Tibial nerve (tissue), 4 donors: ENCODE data around the gene ZNF579. TPM values are rescaled to one million over a fixed set of nuclear protein-coding genes. Genes with fewer than 3 reads are reported as not detected.

Experiments
- DNase-seq, 2 donors: peaks; one replicate each; pipeline ENCODE4 v3.0.0-alpha.2; 2019; ENCODE audit warnings: low spot score in 2 of 2
- H3K27ac ChIP-seq, 4 donors: fragments of 200-600 bp; sonication (generic) in 3 of 4; one replicate each; pipeline ENCODE4 v1.5.1; 2017 to 2019; ENCODE audit warnings: mild to moderate bottlenecking in 1 of 4
- H3K27me3 ChIP-seq, 2 donors: fragments of 200-600 bp; sonication (generic) in 1 of 2; one replicate each; pipeline versions ENCODE4 v1.5.1 to v1.6.0; 2017 to 2019
- H3K36me3 ChIP-seq, 3 donors: fragments of 200-600 bp; sonication (generic); one replicate each; pipeline ENCODE4 v1.5.1; 2018 to 2019
- H3K4me1 ChIP-seq, 4 donors: fragments of 200-600 bp; sonication (generic) in 3 of 4; one replicate each; pipeline ENCODE4 v1.5.1; 2017 to 2019
- H3K4me3 ChIP-seq, 4 donors: fragments of 200-600 bp; sonication (generic) in 3 of 4; one replicate each; pipeline ENCODE4 v1.5.1; 2017 to 2019; ENCODE audit warnings: mild to moderate bottlenecking in 1 of 4, moderate library complexity in 1 of 4
- H3K9me3 ChIP-seq, 4 donors: fragments of 200-600 bp; sonication (generic) in 3 of 4; one replicate each; pipeline ENCODE4 v1.5.1; 2017 to 2019
- EP300 ChIP-seq, 2 donors: sonication (generic); formaldehyde crosslinking; IDR thresholded peaks; one replicate each; pipeline ENCODE4 v1.6.1; 2017; ENCODE audit warnings: antibody characterized with exemption in 2 of 2, mild to moderate bottlenecking in 1 of 2
- POLR2A ChIP-seq, 2 donors: fragments of 450-650 bp; IDR thresholded peaks; one replicate each; pipeline ENCODE4 v1.6.1; 2017; ENCODE audit warnings: antibody characterized with exemption in 2 of 2, mild to moderate bottlenecking in 2 of 2, moderate library complexity in 2 of 2
- WGBS, 2 donors: methylation state at CpG; one replicate each; pipeline ENCODE4 v1.1.5; 2018; 5-methylcytosine and 5-hydroxymethylcytosine counted together
- total RNA-seq, 4 donors: library from RNA; depleted of rRNA; stranded (reverse); fragments of >200 nt; gene quantifications; one replicate each; pipeline ENCODE4 v1.1.0, GENCODE V29; 2016
- TF ChIP-seq, protein P1 (sequence below), 5 experiments: fragments of 200-600 bp in 3 of 5; fragments of 450-650 bp in 2 of 5; sonication (generic) in 3 of 5; IDR thresholded peaks; one replicate each; pipeline ENCODE4 v1.5.1; 2016 to 2019; ENCODE audit warnings: antibody characterized with exemption in 5 of 5, mild to moderate bottlenecking in 3 of 5, moderate library complexity in 2 of 5

Gene ZNF579
- total RNA-seq, 4 donors from 2014 or later = 2.0 to 5.3 (median 4.2) TPM

DNA sequence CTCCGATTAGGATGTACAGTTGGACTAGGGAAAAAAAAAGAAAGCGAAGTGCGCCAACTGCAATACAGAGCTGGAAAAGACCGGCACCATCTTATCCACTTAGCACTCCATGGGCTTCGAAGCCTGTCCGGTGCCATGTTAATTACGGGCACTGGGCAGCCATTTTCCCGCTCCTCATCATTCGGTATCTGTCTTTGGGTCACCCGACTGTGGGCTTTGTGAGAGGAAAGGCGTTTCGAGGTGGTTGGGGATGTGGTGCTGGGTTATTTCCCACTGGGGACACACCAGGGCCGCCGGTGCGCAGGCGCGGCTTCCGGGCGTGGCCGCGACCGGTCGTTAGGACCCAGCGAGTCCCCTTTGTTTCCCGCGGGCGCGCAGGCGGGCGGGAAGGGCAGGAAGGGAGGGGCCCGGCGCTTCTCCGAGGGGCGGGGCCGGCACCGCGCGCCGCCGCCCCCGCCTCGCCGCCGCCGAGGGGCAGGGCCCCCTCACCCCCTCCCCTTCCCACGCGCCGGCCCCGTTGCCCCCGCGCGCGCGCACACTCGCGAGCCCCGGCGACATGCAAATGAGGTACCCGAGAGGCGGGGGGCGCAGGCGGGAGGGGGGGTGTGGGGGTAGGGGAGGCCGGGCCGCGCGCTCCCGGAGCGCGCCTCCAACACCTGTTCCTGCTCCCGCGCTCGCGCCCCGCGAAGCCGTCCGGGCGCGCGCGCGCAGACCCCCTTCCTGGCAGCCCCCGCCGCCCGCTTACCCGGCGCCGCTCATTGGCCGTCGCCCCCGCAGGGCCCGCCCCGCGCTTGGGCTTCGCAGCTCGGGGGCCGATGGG is 19.4 kb upstream of the ZNF579 start, which contains the start of gene ZNF524:
Gene ZNF524, plus strand, starts transcription at position 447 of the 820 bp plus-strand sequence. CDS start 1,825 bp downstream, outside the sequence.
- 0% methylated on average over 9 to 29 of the region's 97 CpGs for WGBS, 2 donors
- peaks cover 0 to 40% (median 0%) of the 10 kb centered on the region in 3 donors for H3K36me3 ChIP-seq
- TF ChIP-seq POLR2A (IDR thresholded peaks at IDR 0.05) (no peak), EP300 (IDR thresholded peaks at IDR 0.05) (peak in 1 of 2 donors; percentile 61)
- TF ChIP-seq, protein P1, sequence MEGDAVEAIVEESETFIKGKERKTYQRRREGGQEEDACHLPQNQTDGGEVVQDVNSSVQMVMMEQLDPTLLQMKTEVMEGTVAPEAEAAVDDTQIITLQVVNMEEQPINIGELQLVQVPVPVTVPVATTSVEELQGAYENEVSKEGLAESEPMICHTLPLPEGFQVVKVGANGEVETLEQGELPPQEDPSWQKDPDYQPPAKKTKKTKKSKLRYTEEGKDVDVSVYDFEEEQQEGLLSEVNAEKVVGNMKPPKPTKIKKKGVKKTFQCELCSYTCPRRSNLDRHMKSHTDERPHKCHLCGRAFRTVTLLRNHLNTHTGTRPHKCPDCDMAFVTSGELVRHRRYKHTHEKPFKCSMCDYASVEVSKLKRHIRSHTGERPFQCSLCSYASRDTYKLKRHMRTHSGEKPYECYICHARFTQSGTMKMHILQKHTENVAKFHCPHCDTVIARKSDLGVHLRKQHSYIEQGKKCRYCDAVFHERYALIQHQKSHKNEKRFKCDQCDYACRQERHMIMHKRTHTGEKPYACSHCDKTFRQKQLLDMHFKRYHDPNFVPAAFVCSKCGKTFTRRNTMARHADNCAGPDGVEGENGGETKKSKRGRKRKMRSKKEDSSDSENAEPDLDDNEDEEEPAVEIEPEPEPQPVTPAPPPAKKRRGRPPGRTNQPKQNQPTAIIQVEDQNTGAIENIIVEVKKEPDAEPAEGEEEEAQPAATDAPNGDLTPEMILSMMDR (IDR thresholded peaks at IDR 0.05) = peak in 2 of 5 experiments; percentile 18 to 54
- no peaks in the 10 kb centered on the region for H3K27me3 ChIP-seq
- H3K4me1 ChIP-seq = peaks cover 0 to 40% (median 7%) of the 10 kb centered on the region in 4 donors
- H3K4me3 ChIP-seq = peak within 1 kb of the TSS; percentile 50 to 86 (median 76)
- H3K9me3 ChIP-seq = no peaks in the 10 kb centered on the region
- peak; percentile 64 to 81 for DNase-seq
- H3K27ac ChIP-seq = peak within 1 kb of the TSS; percentile 88 to 99 (median 95)

DNA sequence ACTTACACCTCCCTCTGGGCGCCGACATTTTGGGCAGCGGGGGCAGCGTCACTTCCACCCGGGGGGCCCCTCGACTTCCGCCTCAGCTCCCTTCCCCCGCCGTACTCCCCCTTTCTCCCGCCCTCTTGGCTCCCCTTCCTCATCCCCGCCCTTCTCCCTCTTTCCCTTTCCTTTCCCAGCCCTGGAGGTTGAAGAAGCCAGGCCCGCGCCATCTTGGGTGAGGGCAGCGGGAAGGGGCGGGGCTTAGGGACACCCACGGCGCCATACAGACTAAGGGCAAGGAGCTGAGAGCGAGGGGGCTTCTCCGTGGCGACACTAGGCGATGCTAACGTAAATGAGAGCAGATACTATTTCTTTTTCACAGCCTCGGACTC is 18.8 kb upstream of the ZNF579 start, which contains the start of gene FIZ1:
Gene FIZ1, minus strand, starts transcription at position 50 of the 374 bp plus-strand sequence. CDS start 1,652 bp downstream, outside the sequence.
- WGBS, 2 donors = 0 to 1% methylated on average over 23 of the region's 23 CpGs
- DNase-seq = peak; percentile 98 to 99

DNA sequence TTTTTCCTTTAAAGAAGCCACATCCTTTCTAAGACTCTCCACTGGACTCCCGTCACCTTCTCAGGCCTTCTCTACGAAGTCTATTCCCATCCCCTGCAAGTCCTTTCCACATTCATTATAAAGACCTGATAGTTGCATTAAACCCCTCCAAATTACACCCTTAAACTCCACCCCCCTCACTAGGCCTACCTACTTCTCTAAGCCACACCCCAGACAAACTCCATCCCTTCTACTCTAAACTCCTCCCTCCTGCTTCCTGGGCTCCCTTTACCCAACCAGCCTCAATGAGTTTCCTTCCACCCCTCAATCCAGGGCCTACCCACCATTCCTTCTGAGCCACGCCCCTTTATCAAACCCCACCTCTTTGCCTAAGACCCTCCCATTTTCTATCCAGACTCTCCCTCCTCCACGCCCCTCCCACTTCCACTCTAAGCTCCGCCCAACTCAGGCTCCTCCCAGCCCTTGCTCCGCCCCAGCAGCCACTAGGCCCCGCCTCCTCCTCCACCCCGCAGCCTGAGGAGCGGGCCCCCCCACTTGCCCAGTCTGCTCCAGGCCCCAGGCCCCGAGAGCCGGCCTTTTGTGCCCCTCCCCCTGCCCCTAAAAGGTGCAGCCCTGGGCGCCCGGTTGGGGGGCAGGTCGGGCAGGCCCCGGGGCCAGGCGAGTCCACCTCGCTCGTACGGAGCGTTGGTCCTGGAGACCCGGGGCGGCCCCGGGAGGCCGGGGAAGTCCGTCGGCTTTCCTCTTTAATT is 18.2 kb upstream of the ZNF579 start:
- Histone ChIP-seq H3K4me3 (peak overlapping the region; percentile 50 to 86 (median 76)), H3K4me1 (peaks cover 0 to 29% (median 4%) of the 10 kb centered on the region in 4 donors), H3K36me3 (peaks cover 0 to 49% (median 0%) of the 10 kb centered on the region in 3 donors), H3K27me3 (no peaks in the 10 kb centered on the region), H3K27ac (peak overlapping the region; percentile 88 to 99 (median 95)), H3K9me3 (no peaks in the 10 kb centered on the region)
- WGBS, 2 donors = 5 to 6% methylated on average over 26 of the region's 26 CpGs
- DNase-seq = peak; percentile 90 to 96
- TF ChIP-seq, protein P1 (IDR thresholded peaks at IDR 0.05) = peak in 1 of 5 experiments; percentile 33
- TF ChIP-seq POLR2A (IDR thresholded peaks at IDR 0.05) (no peak), EP300 (IDR thresholded peaks at IDR 0.05) (no peak)

More for the DNA sequence above, 18.8 kb upstream of the ZNF579 start, which contains the start of gene FIZ1:
- Histone ChIP-seq H3K27me3 (no peaks in the 10 kb centered on the region), H3K4me1 (peaks cover 0 to 34% (median 6%) of the 10 kb centered on the region in 4 donors), H3K27ac (peak within 1 kb of the TSS; percentile 88 to 99 (median 95)), H3K36me3 (peaks cover 0 to 46% (median 0%) of the 10 kb centered on the region in 3 donors), H3K9me3 (no peaks in the 10 kb centered on the region), H3K4me3 (peak within 1 kb of the TSS; percentile 50 to 86 (median 76))
- TF ChIP-seq EP300 (IDR thresholded peaks at IDR 0.05) (peak; percentile 67 to 80), POLR2A (IDR thresholded peaks at IDR 0.05) (no peak)
- TF ChIP-seq, protein P1 (IDR thresholded peaks at IDR 0.05) = no peak

DNA sequence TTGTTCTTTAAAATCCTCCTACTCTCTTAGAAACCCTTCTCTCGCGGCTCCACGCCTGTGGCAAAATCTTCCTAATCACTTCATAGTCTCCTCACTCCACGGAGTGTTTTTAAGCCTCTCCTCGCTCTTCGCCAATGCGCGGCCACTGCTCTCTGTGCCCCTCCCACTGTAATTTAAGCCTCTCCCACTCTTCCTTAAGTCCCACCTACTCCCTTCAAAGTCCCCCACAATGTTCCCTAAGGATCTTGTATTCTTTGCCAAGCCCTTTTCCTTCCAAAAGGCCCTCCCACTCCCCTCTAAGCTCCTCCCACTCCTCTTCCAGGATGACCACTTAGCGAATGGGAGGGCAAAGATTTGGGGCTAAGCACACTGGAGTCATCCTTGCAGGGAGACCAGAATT is 17.4 kb upstream of the ZNF579 start:
- TF ChIP-seq POLR2A (IDR thresholded peaks at IDR 0.05) (no peak), EP300 (IDR thresholded peaks at IDR 0.05) (no peak)
- TF ChIP-seq, protein P1 (IDR thresholded peaks at IDR 0.05) = no peak
- H3K27ac ChIP-seq = peak overlapping the region in 1 of 4 donors; percentile 91
- no peak overlapping the region for H3K4me3 ChIP-seq
- H3K9me3 ChIP-seq = no peaks in the 10 kb centered on the region
- 81 to 84% methylated on average over 9 of the region's 9 CpGs for WGBS, 2 donors
- no peaks in the 10 kb centered on the region for H3K27me3 ChIP-seq
- DNase-seq = no peak
- peaks cover 0 to 58% (median 0%) of the 10 kb centered on the region in 3 donors for H3K36me3 ChIP-seq
- H3K4me1 ChIP-seq = peaks cover 0 to 20% (median 4%) of the 10 kb centered on the region in 4 donors
